Body of pancreas (tissue), 4 donors: ENCODE measurements around the gene KRT3.

Experiments
- POLR2A ChIP-seq, 3 donors: fragments of 450-650 bp; IDR thresholded peaks; one replicate each; pipeline ENCODE4 v1.6.1; 2016; ENCODE audit warnings: antibody characterized with exemption in 3 of 3, mild to moderate bottlenecking in 2 of 3
- TF ChIP-seq, protein P1 (sequence below), 7 experiments: fragments of 450-650 bp in 4 of 7; fragments of 200-600 bp in 3 of 7; sonication (generic) in 3 of 7; IDR thresholded peaks; one replicate each; pipeline ENCODE4 v1.5.1; 2016 to 2019; ENCODE audit warnings: antibody characterized with exemption in 7 of 7

DNA sequence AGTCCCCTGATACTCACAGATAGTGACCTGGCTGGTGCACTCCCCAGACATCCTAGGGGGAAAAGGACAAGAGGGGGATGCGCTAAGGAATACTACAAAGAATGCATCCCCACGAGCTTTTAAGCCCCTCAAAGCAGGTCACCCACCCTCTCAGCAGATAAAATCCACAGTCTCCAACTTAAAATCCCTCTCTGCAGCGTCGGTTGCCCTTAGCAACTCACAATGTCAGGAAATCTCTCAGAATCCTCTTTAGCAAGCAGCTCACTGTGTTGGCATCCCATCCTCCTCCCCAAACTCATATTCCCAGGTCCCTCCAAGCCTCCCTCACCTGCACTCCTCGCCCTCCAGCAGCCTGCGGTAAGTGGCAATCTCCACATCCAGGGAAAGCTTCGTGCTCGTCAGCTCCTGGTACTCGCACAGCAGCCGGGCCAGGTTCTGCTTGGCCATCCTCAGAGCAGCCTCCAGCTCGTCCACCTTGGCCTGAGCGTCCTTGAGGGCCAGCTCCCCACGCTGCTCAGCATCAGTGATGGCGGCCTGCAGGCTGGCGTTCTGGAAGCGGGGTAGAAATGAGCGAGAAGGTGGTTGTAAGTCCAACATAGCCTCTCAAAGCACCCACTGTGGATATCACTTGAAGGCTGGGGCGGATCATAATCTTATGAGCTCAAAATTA lies 43.7 kb upstream of the KRT3 start:
- no peak for TF ChIP-seq POLR2A (IDR thresholded peaks at IDR 0.05)
- TF ChIP-seq, protein P1, sequence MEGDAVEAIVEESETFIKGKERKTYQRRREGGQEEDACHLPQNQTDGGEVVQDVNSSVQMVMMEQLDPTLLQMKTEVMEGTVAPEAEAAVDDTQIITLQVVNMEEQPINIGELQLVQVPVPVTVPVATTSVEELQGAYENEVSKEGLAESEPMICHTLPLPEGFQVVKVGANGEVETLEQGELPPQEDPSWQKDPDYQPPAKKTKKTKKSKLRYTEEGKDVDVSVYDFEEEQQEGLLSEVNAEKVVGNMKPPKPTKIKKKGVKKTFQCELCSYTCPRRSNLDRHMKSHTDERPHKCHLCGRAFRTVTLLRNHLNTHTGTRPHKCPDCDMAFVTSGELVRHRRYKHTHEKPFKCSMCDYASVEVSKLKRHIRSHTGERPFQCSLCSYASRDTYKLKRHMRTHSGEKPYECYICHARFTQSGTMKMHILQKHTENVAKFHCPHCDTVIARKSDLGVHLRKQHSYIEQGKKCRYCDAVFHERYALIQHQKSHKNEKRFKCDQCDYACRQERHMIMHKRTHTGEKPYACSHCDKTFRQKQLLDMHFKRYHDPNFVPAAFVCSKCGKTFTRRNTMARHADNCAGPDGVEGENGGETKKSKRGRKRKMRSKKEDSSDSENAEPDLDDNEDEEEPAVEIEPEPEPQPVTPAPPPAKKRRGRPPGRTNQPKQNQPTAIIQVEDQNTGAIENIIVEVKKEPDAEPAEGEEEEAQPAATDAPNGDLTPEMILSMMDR (IDR thresholded peaks at IDR 0.05): no peak
